Dermis blood vessel endothelial cell (primary cell): ENCODE results near the gene DSG4. TPM values are rescaled to one million over a fixed set of nuclear protein-coding genes. Genes with fewer than 3 reads are reported as not detected.
"Not testable (repeated sequence)": the region's sequence is repeated elsewhere in the genome, so short reads cannot be mapped to it uniquely, and the experiment has no call there.

Experiments used
- DNase-seq: peaks from one replicate; pipeline ENCODE4 v3.0.0; 2010
- total RNA-seq: library from RNA; depleted of rRNA; stranded (reverse); fragments of >200 nt; gene quantifications from 2 replicates; pipeline ENCODE4 v1.2.3, GENCODE V29; 2014

DSG4 gene
- total RNA-seq = not detected in 2 replicates

- DNase-seq = no peak
Observed at GRCh38 chr18:31376477-31376876, at the start of gene DSG4. Gene DSG4, plus strand, starts transcription at chr18:31376777. Its CDS starts 135 bp downstream, at chr18:31376912.

- DNase-seq = no peak
Observed at GRCh38 chr18:31329787-31330438, 46.7 kb upstream of the DSG4 start.

- DNase-seq = no peak
Observed at GRCh38 chr18:31343454-31343853, 33.1 kb upstream of the DSG4 start.

- not testable (repeated sequence) for DNase-seq
Observed at GRCh38 chr18:31353336-31353735, 23.2 kb upstream of the DSG4 start.

- DNase-seq = no peak
Observed at GRCh38 chr18:31354990-31355389, 21.6 kb upstream of the DSG4 start.

- no peak for DNase-seq
Observed at GRCh38 chr18:31356025-31356424, 20.6 kb upstream of the DSG4 start.

GRCh38 chr18:31364190-31364589 lies 12.4 kb upstream of the DSG4 start:
- DNase-seq = no peak

- no peak for DNase-seq
Observed at GRCh38 chr18:31369478-31369877, 7.1 kb upstream of the DSG4 start.

GRCh38 chr18:31371989-31372388 lies 4.6 kb upstream of the DSG4 start:
- no peak for DNase-seq

- no peak for DNase-seq
Observed at GRCh38 chr18:31373641-31374040, 2.9 kb upstream of the DSG4 start.

GRCh38 chr18:31380912-31381311 lies 4.3 kb downstream of the DSG4 start:
- no peak for DNase-seq

GRCh38 chr18:31382107-31382506 lies 5.5 kb downstream of the DSG4 start:
- no peak for DNase-seq

- no peak for DNase-seq
Observed at GRCh38 chr18:31386741-31387140, 10.2 kb downstream of the DSG4 start.

GRCh38 chr18:31393286-31393685 lies 16.7 kb downstream of the DSG4 start:
- DNase-seq = no peak

- DNase-seq = peak; percentile 30
Observed at GRCh38 chr18:31396796-31397612, 20.4 kb downstream of the DSG4 start.

- no peak for DNase-seq
Observed at GRCh38 chr18:31398191-31398590, 21.6 kb downstream of the DSG4 start.

- no peak for DNase-seq
Observed at GRCh38 chr18:31399306-31400032, 22.9 kb downstream of the DSG4 start.

GRCh38 chr18:31401156-31402025 lies 24.8 kb downstream of the DSG4 start:
- DNase-seq = no peak

- no peak for DNase-seq
Observed at GRCh38 chr18:31402026-31402373, 25.4 kb downstream of the DSG4 start.

GRCh38 chr18:31403409-31403808 lies 26.8 kb downstream of the DSG4 start:
- no peak for DNase-seq

GRCh38 chr18:31407649-31408048 lies 31.1 kb downstream of the DSG4 start:
- no peak for DNase-seq

GRCh38 chr18:31409276-31409675 lies 32.7 kb downstream of the DSG4 start:
- DNase-seq = no peak
